Esophagus muscularis mucosa (tissue), 4 donors: ENCODE data around the gene CKS1B. TPM values are rescaled to one million over a fixed set of nuclear protein-coding genes. Genes with fewer than 3 reads are reported as not detected.

ENCODE experiments used
- DNase-seq: peaks from one replicate; pipeline ENCODE4 v3.0.0-alpha.2; 2017; ENCODE audit errors: extremely low spot score
- H3K27ac ChIP-seq, 4 donors: fragments of 200-600 bp; sonication (generic); replicated peaks in 1 of 4; 1 replicate in 3 of 4; 2 replicates in 1 of 4; pipeline ENCODE4 v1.5.1; 2016 to 2019; ENCODE audit warnings: mild to moderate bottlenecking in 1 of 4
- H3K27me3 ChIP-seq, 4 donors: fragments of 200-600 bp; sonication (generic); one replicate each; pipeline versions ENCODE4 v1.5.1 to v1.6.0; 2016 to 2019
- H3K36me3 ChIP-seq, 4 donors: fragments of 200-600 bp; sonication (generic); one replicate each; pipeline ENCODE4 v1.5.1; 2016 to 2019
- H3K4me1 ChIP-seq, 4 donors: fragments of 200-600 bp; sonication (generic); one replicate each; pipeline ENCODE4 v1.5.1; 2016 to 2019
- H3K4me3 ChIP-seq, 4 donors: fragments of 200-600 bp; sonication (generic); 1 replicate in 2 of 4; 2 replicates in 2 of 4; pipeline ENCODE4 v1.5.1; 2016 to 2019; ENCODE audit warnings: mild to moderate bottlenecking in 4 of 4, moderate library complexity in 1 of 4
- H3K9me3 ChIP-seq, 4 donors: fragments of 200-600 bp; sonication (generic); 1 replicate in 3 of 4; 2 replicates in 1 of 4; pipeline ENCODE4 v1.5.1; 2016 to 2019
- CTCF ChIP-seq, 3 experiments: fragments of 200-600 bp in 2 of 3; fragments of 450-650 bp in 1 of 3; sonication (generic) in 2 of 3; IDR thresholded peaks; one replicate each; pipeline ENCODE4 v1.5.1; 2017 to 2019; ENCODE audit warnings: antibody characterized with exemption in 3 of 3, mild to moderate bottlenecking in 2 of 3, moderate library complexity in 1 of 3
- EP300 ChIP-seq: sonication (generic); formaldehyde crosslinking; IDR thresholded peaks from one replicate; pipeline ENCODE4 v1.6.1; 2017; ENCODE audit warnings: antibody characterized with exemption
- POLR2A ChIP-seq: fragments of 450-650 bp; IDR thresholded peaks from one replicate; pipeline ENCODE4 v1.6.1; 2017; ENCODE audit warnings: antibody characterized with exemption, moderate library complexity, mild to moderate bottlenecking, low read depth
- POLR2AphosphoS5 ChIP-seq, 2 donors: sonication (generic); formaldehyde crosslinking; IDR thresholded peaks; one replicate each; pipeline ENCODE4 v1.6.1; 2017; ENCODE audit warnings: antibody characterized with exemption in 2 of 2
- WGBS: methylation state at CpG from one replicate; pipeline ENCODE4 v1.1.5; 2018; 5-methylcytosine and 5-hydroxymethylcytosine counted together
- intact Hi-C: fragments of 100-400 bp; cut with DNase I; formaldehyde crosslinking; loops from one replicate; pipeline ENCODE4 v1.15.1; 2023
- total RNA-seq, 4 donors: library from RNA; depleted of rRNA; stranded (reverse); fragments of >200 nt; gene quantifications; one replicate each; pipeline versions ENCODE4 v1.1.0 to v1.2.1, GENCODE V29; 2016

Gene CKS1B
- total RNA-seq, 4 donors from 2014 or later, result 11.6 to 21.5 (median 18.8) TPM

- H3K4me3 ChIP-seq, result no peak overlapping the region
- no peak for DNase-seq
- H3K4me1 ChIP-seq, result peaks cover 55 to 86% (median 72%) of the 10 kb centered on the region in 4 donors
- no peak for TF ChIP-seq EP300
- no peak for TF ChIP-seq POLR2AphosphoS5 (IDR thresholded peaks at IDR 0.05)
- no peak for TF ChIP-seq CTCF (IDR thresholded peaks at IDR 0.05)
- TF ChIP-seq POLR2A, result no peak
- peak overlapping the region; percentile 56 to 74 (median 62) for H3K27ac ChIP-seq
- no peaks in the 10 kb centered on the region for H3K27me3 ChIP-seq
- peaks cover 9 to 34% (median 28%) of the 10 kb centered on the region in 4 donors for H3K36me3 ChIP-seq
- intact Hi-C loops, result no loop called here
- 83% methylated on average over 4 of the region's 5 CpGs for whole genome bisulfite sequencing
- H3K9me3 ChIP-seq, result no peaks in the 10 kb centered on the region
Measured at GRCh38 chr1:155011004-155011416, 36.5 kb downstream of the CKS1B start.

DNA sequence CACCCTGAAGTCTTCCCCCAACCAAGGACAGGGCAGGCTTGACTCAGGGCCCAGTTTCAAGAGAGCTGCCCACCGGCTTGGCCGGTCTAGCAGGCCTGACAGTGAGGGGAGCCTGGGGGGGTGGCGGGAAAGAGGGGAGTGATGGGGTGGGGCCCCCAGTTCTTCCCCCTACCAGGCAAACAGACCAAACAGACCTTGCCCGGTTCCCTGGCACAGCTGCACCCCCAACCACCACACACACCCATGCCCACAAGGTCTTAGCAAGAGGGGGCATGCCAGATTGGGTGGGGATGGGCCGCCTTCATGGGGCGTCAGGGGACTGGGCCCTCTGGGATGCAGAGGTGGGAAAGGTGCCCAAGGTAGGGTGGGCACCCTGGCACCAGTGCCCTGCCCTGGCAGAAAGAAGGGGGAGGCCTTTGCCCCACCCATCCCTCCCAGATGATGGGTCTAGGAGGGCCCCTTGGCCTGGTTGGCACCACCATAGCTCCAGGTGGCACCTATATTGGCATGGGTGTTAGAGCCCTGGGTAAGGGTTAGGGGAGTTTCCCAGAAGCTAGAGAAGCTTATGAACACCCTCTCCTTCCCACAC, 37.0 kb downstream of the CKS1B start:
- Histone ChIP-seq H3K4me1 (peaks cover 50 to 85% (median 70%) of the 10 kb centered on the region in 4 donors), H3K27me3 (no peaks in the 10 kb centered on the region), H3K4me3 (no peak overlapping the region), H3K27ac (peak overlapping the region; percentile 56 to 74 (median 62)), H3K36me3 (peaks cover 9 to 39% (median 31%) of the 10 kb centered on the region in 4 donors), H3K9me3 (no peaks in the 10 kb centered on the region)
- intact Hi-C loops, result no loop called here
- no peak for DNase-seq
- no peak for TF ChIP-seq EP300
- TF ChIP-seq POLR2A, result no peak
- TF ChIP-seq CTCF (IDR thresholded peaks at IDR 0.05), result no peak
- no peak for TF ChIP-seq POLR2AphosphoS5 (IDR thresholded peaks at IDR 0.05)
- 66% methylated on average over 3 of the region's 6 CpGs for WGBS

- H3K27ac ChIP-seq, result peak overlapping the region; percentile 56 to 74 (median 62)
- WGBS, result 23% methylated on average over 7 of the region's 9 CpGs
Measured at GRCh38 chr1:155012026-155012546, 37.6 kb downstream of the CKS1B start.

GRCh38 chr1:155012776-155013602, 38.5 kb downstream of the CKS1B start:
- Histone ChIP-seq H3K4me1 (peaks cover 49 to 85% (median 70%) of the 10 kb centered on the region in 4 donors), H3K9me3 (no peaks in the 10 kb centered on the region), H3K27me3 (no peaks in the 10 kb centered on the region), H3K36me3 (peaks cover 9 to 39% (median 32%) of the 10 kb centered on the region in 4 donors), H3K4me3 (no peak overlapping the region), H3K27ac (peak overlapping the region; percentile 56 to 74 (median 62))
- DNase-seq, result no peak
- WGBS, result 79% methylated on average over 2 of the region's 3 CpGs
- TF ChIP-seq POLR2A (no peak), CTCF (IDR thresholded peaks at IDR 0.05) (no peak), EP300 (no peak), POLR2AphosphoS5 (IDR thresholded peaks at IDR 0.05) (no peak)
- intact Hi-C loops, result no loop called here

More at GRCh38 chr1:155012026-155012546, 37.6 kb downstream of the CKS1B start:
- H3K36me3 ChIP-seq, result peaks cover 9 to 39% (median 32%) of the 10 kb centered on the region in 4 donors
- DNase-seq, result peak; percentile 96
- H3K4me3 ChIP-seq, result no peak overlapping the region
- intact Hi-C loops, result no loop called here
- H3K4me1 ChIP-seq, result peaks cover 50 to 85% (median 70%) of the 10 kb centered on the region in 4 donors
- no peaks in the 10 kb centered on the region for H3K27me3 ChIP-seq
- H3K9me3 ChIP-seq, result no peaks in the 10 kb centered on the region
- no peak for TF ChIP-seq CTCF (IDR thresholded peaks at IDR 0.05)
- peak; percentile 6 to 13 for TF ChIP-seq POLR2AphosphoS5 (IDR thresholded peaks at IDR 0.05)
